ENCODE measurements around the gene ICA1.
"Not testable (repeated sequence)": the region's sequence is repeated elsewhere in the genome, so short reads cannot be mapped to it uniquely, and the experiment has no call there.

DNA sequence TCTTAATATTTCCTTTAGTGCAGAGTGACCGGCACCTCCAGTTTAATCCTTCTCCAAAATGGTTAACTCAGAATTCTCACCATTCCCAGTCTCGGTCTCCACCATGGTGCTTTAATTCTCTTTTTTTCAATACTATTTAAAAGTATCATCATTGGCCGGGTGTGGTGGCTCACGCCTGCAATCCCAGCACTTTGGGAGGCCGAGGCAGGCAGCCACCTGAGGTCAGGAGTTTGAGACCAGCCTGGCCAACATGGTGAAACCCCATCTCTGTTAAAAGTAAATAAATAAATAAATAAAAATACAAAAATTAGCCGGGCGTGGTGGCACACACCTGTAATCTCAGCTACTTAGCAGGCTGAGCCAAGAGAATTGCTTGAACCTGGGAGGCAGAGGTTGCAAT lies 35.1 kb upstream of the ICA1 start:
- TF ChIP-seq, protein P1, sequence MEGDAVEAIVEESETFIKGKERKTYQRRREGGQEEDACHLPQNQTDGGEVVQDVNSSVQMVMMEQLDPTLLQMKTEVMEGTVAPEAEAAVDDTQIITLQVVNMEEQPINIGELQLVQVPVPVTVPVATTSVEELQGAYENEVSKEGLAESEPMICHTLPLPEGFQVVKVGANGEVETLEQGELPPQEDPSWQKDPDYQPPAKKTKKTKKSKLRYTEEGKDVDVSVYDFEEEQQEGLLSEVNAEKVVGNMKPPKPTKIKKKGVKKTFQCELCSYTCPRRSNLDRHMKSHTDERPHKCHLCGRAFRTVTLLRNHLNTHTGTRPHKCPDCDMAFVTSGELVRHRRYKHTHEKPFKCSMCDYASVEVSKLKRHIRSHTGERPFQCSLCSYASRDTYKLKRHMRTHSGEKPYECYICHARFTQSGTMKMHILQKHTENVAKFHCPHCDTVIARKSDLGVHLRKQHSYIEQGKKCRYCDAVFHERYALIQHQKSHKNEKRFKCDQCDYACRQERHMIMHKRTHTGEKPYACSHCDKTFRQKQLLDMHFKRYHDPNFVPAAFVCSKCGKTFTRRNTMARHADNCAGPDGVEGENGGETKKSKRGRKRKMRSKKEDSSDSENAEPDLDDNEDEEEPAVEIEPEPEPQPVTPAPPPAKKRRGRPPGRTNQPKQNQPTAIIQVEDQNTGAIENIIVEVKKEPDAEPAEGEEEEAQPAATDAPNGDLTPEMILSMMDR (IDR thresholded peaks at IDR 0.05), result not testable (repeated sequence)
- not testable (repeated sequence) for TF ChIP-seq POLR2A (IDR thresholded peaks at IDR 0.05); POLR2AphosphoS5 (IDR thresholded peaks at IDR 0.05; ENCODE audit: insufficient read depth in 1 of 2, low read depth in 1 of 2)
